Tibial nerve (tissue), 3 donors: ENCODE data around the gene EEF1AKMT3.

Experiments
- CTCF ChIP-seq, 5 experiments: fragments of 200-600 bp in 3 of 5; fragments of 450-650 bp in 2 of 5; sonication (generic) in 3 of 5; IDR thresholded peaks; one replicate each; pipeline ENCODE4 v1.5.1; 2016 to 2019; ENCODE audit warnings: antibody characterized with exemption in 5 of 5, mild to moderate bottlenecking in 3 of 5, moderate library complexity in 2 of 5
- POLR2A ChIP-seq, 2 donors: fragments of 450-650 bp; IDR thresholded peaks; one replicate each; pipeline ENCODE4 v1.6.1; 2017; ENCODE audit warnings: antibody characterized with exemption in 2 of 2, mild to moderate bottlenecking in 2 of 2, moderate library complexity in 2 of 2

DNA sequence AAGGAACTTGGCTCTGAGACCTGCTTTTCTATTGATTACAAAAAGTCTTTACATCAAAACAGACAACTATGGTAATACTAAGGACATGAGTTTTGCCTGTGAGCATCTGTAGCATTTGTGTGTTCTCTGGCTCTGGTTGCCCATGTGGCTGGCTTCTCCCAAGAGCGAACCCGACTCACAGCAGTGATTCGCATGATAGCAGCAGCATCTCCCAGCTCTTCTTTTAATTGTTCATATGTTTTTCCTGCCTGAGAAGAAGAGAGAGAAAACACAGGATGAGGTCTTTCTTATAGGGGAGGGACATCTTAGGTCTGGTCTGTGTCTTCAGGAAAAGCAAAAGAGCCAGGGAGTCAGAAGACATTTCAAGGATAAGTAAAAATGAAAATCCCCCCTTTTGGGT, 28.6 kb downstream of the EEF1AKMT3 start:
- no peak for TF ChIP-seq CTCF (IDR thresholded peaks at IDR 0.05)
- TF ChIP-seq POLR2A (IDR thresholded peaks at IDR 0.05): no peak
